Neural progenitor cell (in vitro differentiated cells): ENCODE results near the gene ZNF469. TPM values are rescaled to one million over a fixed set of nuclear protein-coding genes. Genes with fewer than 3 reads are reported as not detected.

Source experiments
- DNase-seq: peaks from one replicate; pipeline ENCODE4 v3.0.0-alpha.2; 2016; ENCODE audit warnings: low spot score
- H2AFZ ChIP-seq: fragments of 200-600 bp; sonication (generic); replicated peaks from 2 replicates; pipeline ENCODE4 v1.6.1; 2016; ENCODE audit warnings: antibody characterized with exemption
- H3F3A ChIP-seq: fragments of 200-600 bp; sonication (generic); 2 replicates; pipeline ENCODE4 v1.6.1; 2016; ENCODE audit warnings: antibody characterized with exemption, low read depth
- H3K27ac ChIP-seq: fragments of 200-600 bp; sonication (generic); 2 replicates; pipeline ENCODE4 v1.5.1; 2016; ENCODE audit warnings: mild to moderate bottlenecking
- H3K27me3 ChIP-seq: fragments of 200-600 bp; sonication (generic); 2 replicates; pipeline ENCODE4 v1.6.1; 2016; ENCODE audit warnings: mild to moderate bottlenecking, moderate library complexity
- H3K36me3 ChIP-seq: fragments of 200-600 bp; sonication (generic); 2 replicates; pipeline ENCODE4 v1.5.1; 2016
- H3K4me1 ChIP-seq: fragments of 200-600 bp; sonication (generic); 2 replicates; pipeline ENCODE4 v1.6.1; 2016; ENCODE audit warnings: mixed run types
- H3K4me2 ChIP-seq: fragments of 200-600 bp; sonication (generic); 2 replicates; pipeline ENCODE4 v1.6.1; 2016
- H3K4me3 ChIP-seq: fragments of 200-600 bp; sonication (generic); 2 replicates; pipeline ENCODE4 v1.5.1; 2016
- H3K79me2 ChIP-seq: fragments of 200-600 bp; sonication (generic); 2 replicates; pipeline ENCODE4 v1.6.1; 2016; ENCODE audit warnings: low read depth
- H3K9ac ChIP-seq: fragments of 200-600 bp; sonication (generic); 2 replicates; pipeline ENCODE4 v1.6.1; 2016
- H3K9me3 ChIP-seq: fragments of 200-600 bp; sonication (generic); 2 replicates; pipeline ENCODE4 v1.5.1; 2016; ENCODE audit warnings: low read depth
- H4K20me1 ChIP-seq: fragments of 200-600 bp; sonication (generic); 2 replicates; pipeline ENCODE4 v1.6.1; 2016; ENCODE audit warnings: low read depth
- H3K27ac Mint-ChIP-seq: 3 replicates; pipeline ENCODE4 v1.8.0; 2021; ENCODE audit warnings: mixed read lengths
- H3K27me3 Mint-ChIP-seq: 2 replicates; pipeline ENCODE4 v1.8.0; 2022; ENCODE audit warnings: low read depth, mild to moderate bottlenecking, inconsistent platforms, moderate library complexity, mixed read lengths; ENCODE audit not compliant: insufficient read depth
- H3K36me3 Mint-ChIP-seq: 3 replicates; pipeline ENCODE4 v1.8.0; 2021; ENCODE audit warnings: mixed read lengths
- H3K4me1 Mint-ChIP-seq: 3 replicates; pipeline ENCODE4 v1.8.0; 2021; ENCODE audit warnings: mixed read lengths
- H3K4me3 Mint-ChIP-seq: 3 replicates; pipeline ENCODE4 v1.8.0; 2021; ENCODE audit warnings: mild to moderate bottlenecking, moderate library complexity, mixed read lengths
- H3K9me3 Mint-ChIP-seq: 3 replicates; pipeline ENCODE4 v1.8.0; 2020; ENCODE audit warnings: mixed read lengths
- CTCF ChIP-seq: fragments of 200-600 bp; sonication (generic); IDR thresholded peaks from 2 replicates; pipeline ENCODE4 v1.5.1; 2017; ENCODE audit warnings: antibody characterized with exemption, mild to moderate bottlenecking
- EZH2 ChIP-seq: fragments of 200-600 bp; sonication (generic); IDR thresholded peaks from 2 replicates; pipeline ENCODE4 v1.6.1; 2017; ENCODE audit warnings: antibody characterized with exemption, mild to moderate bottlenecking, moderate library complexity
- EZH2phosphoT487 ChIP-seq: fragments of 200-600 bp; sonication (generic); IDR thresholded peaks from 2 replicates; pipeline ENCODE4 v1.6.1; 2017; ENCODE audit warnings: antibody characterized with exemption
- total RNA-seq: library from RNA; depleted of rRNA; stranded (reverse); fragments of >200 nt; gene quantifications from 2 replicates; pipeline ENCODE4 v1.2.3, GENCODE V29; 2015; ENCODE audit warnings: low replicate concordance

Gene ZNF469
- total RNA-seq, 1 donor from 2014 or later, result 0.02 TPM

- no peak overlapping the region for H3K9ac ChIP-seq
Measured at GRCh38 chr16:88411951-88412576, 29.3 kb downstream of the ZNF469 start.

GRCh38 chr16:88412766-88413165 is 30.0 kb downstream of the ZNF469 start:
- Histone ChIP-seq H2AFZ (no peak overlapping the region), H3K9ac (no peak overlapping the region), H3K27ac (no peak overlapping the region), H3F3A (no peaks in the 10 kb centered on the region), H3K36me3 (no peaks in the 10 kb centered on the region), H3K4me1 (no peaks in the 10 kb centered on the region), H3K79me2 (no peaks in the 10 kb centered on the region), H3K4me3 (no peak overlapping the region), H3K27me3 (no peaks in the 10 kb centered on the region), H4K20me1 (no peaks in the 10 kb centered on the region), H3K4me2 (no peak overlapping the region), H3K9me3 (no peaks in the 10 kb centered on the region)
- peaks cover 7% of the 10 kb centered on the region for H3K27me3 Mint-ChIP-seq
- H3K36me3 Mint-ChIP-seq, result no peaks in the 10 kb centered on the region
- TF ChIP-seq EZH2 (no peak), CTCF (no peak), EZH2phosphoT487 (no peak)
- H3K4me1 Mint-ChIP-seq, result peaks cover 3% of the 10 kb centered on the region
- no peak overlapping the region for H3K4me3 Mint-ChIP-seq
- no peak for DNase-seq
- H3K9me3 Mint-ChIP-seq, result no peaks in the 10 kb centered on the region
- no peak overlapping the region for H3K27ac Mint-ChIP-seq

More at GRCh38 chr16:88411951-88412576, 29.3 kb downstream of the ZNF469 start:
- peaks cover 10% of the 10 kb centered on the region for H3K27me3 Mint-ChIP-seq
- TF ChIP-seq CTCF (no peak), EZH2 (no peak), EZH2phosphoT487 (no peak)
- no peak overlapping the region for H3K27ac ChIP-seq
- peak overlapping the region; percentile 38 for H3K4me3 Mint-ChIP-seq
- no peak overlapping the region for H3K4me3 ChIP-seq
- H3K36me3 Mint-ChIP-seq, result no peaks in the 10 kb centered on the region
- no peaks in the 10 kb centered on the region for H3F3A ChIP-seq
- H3K79me2 ChIP-seq, result no peaks in the 10 kb centered on the region
- H3K27ac Mint-ChIP-seq, result peak overlapping the region; percentile 21
- H3K27me3 ChIP-seq, result no peaks in the 10 kb centered on the region
- H3K9me3 Mint-ChIP-seq, result no peaks in the 10 kb centered on the region
- no peaks in the 10 kb centered on the region for H3K9me3 ChIP-seq
- H3K4me1 ChIP-seq, result no peaks in the 10 kb centered on the region
- no peak overlapping the region for H3K4me2 ChIP-seq
- no peak for DNase-seq
- no peak overlapping the region for H2AFZ ChIP-seq
- no peaks in the 10 kb centered on the region for H4K20me1 ChIP-seq
- no peaks in the 10 kb centered on the region for H3K36me3 ChIP-seq
- peaks cover 3% of the 10 kb centered on the region for H3K4me1 Mint-ChIP-seq

- no peaks in the 10 kb centered on the region for H3K79me2 ChIP-seq
- H3K27me3 ChIP-seq, result no peaks in the 10 kb centered on the region
- H3K27me3 Mint-ChIP-seq, result peaks cover 7% of the 10 kb centered on the region
- no peak overlapping the region for H3K9ac ChIP-seq
- no peak for TF ChIP-seq EZH2
- TF ChIP-seq CTCF, result no peak
- no peak for TF ChIP-seq EZH2phosphoT487
- no peaks in the 10 kb centered on the region for H3K36me3 ChIP-seq
- H3F3A ChIP-seq, result no peaks in the 10 kb centered on the region
- no peak overlapping the region for H2AFZ ChIP-seq
- H3K9me3 ChIP-seq, result no peaks in the 10 kb centered on the region
- no peaks in the 10 kb centered on the region for H4K20me1 ChIP-seq
- H3K4me1 ChIP-seq, result no peaks in the 10 kb centered on the region
- DNase-seq, result no peak
- no peak overlapping the region for H3K27ac Mint-ChIP-seq
- no peaks in the 10 kb centered on the region for H3K36me3 Mint-ChIP-seq
- H3K4me3 Mint-ChIP-seq, result no peak overlapping the region
- H3K4me1 Mint-ChIP-seq, result peaks cover 3% of the 10 kb centered on the region
- H3K27ac ChIP-seq, result no peak overlapping the region
- no peak overlapping the region for H3K4me2 ChIP-seq
- H3K9me3 Mint-ChIP-seq, result no peaks in the 10 kb centered on the region
- H3K4me3 ChIP-seq, result no peak overlapping the region
Measured at GRCh38 chr16:88413231-88413630, 30.5 kb downstream of the ZNF469 start.
